Neural cell (in vitro differentiated cells): ENCODE data around the gene C2orf49. TPM values are rescaled to one million over a fixed set of nuclear protein-coding genes. Genes with fewer than 3 reads are reported as not detected.

Experiments used
- H2AFZ ChIP-seq: fragments of 200-600, 300-800 bp; sonication (generic), shearing (Covaris generic); 2 replicates; pipeline ENCODE4 v1.6.0; 2014; ENCODE audit warnings: low read depth, mild to moderate bottlenecking, antibody characterized with exemption, low read length, moderate library complexity
- H3F3A ChIP-seq: fragments of 200-600 bp; shearing (Covaris generic); 2 replicates; pipeline ENCODE4 v1.6.1; 2016; ENCODE audit warnings: mild to moderate bottlenecking, moderate library complexity, mixed read lengths, antibody characterized with exemption, low read length; ENCODE audit not compliant: insufficient read depth, poor library complexity, severe bottlenecking
- H3K27ac ChIP-seq: fragments of 200-600, 300-800 bp; sonication (generic), shearing (Covaris generic); 2 replicates; pipeline ENCODE4 v1.5.1; 2014; ENCODE audit warnings: mild to moderate bottlenecking, low read length, moderate library complexity
- H3K27me3 ChIP-seq: fragments of 300-800, 200-600 bp; sonication (generic), shearing (Covaris generic); 2 replicates; pipeline ENCODE4 v1.6.0; 2014; ENCODE audit warnings: mild to moderate bottlenecking, low read depth, low read length, moderate library complexity; ENCODE audit not compliant: insufficient read depth
- H3K36me3 ChIP-seq: fragments of 300-800, 200-600 bp; sonication (generic), shearing (Covaris generic); 2 replicates; pipeline ENCODE4 v1.5.1; 2014; ENCODE audit warnings: mild to moderate bottlenecking, antibody characterized with exemption, low read length, moderate library complexity; ENCODE audit not compliant: insufficient read depth
- H3K4me2 ChIP-seq: fragments of 300-800, 200-600 bp; sonication (generic), shearing (Covaris generic); 2 replicates; pipeline ENCODE4 v1.6.0; 2014; ENCODE audit warnings: mild to moderate bottlenecking, low read length
- H3K4me3 ChIP-seq: fragments of 300-800, 200-600 bp; sonication (generic), shearing (Covaris generic); 2 replicates; pipeline ENCODE4 v1.5.1; 2014; ENCODE audit warnings: mild to moderate bottlenecking, low read length, moderate library complexity
- H3K79me2 ChIP-seq: fragments of 200-600 bp; shearing (Covaris generic); replicated peaks from 2 replicates; pipeline ENCODE4 v1.6.0; 2014; ENCODE audit warnings: mild to moderate bottlenecking, low read length, moderate library complexity; ENCODE audit not compliant: insufficient read depth
- H3K9ac ChIP-seq: fragments of 300-800, 200-600 bp; sonication (generic), shearing (Covaris generic); 2 replicates; pipeline ENCODE4 v1.6.1; 2016; ENCODE audit warnings: mild to moderate bottlenecking, low read length, mixed read lengths
- H3K9me2 ChIP-seq: fragments of 200-600 bp; shearing (Covaris generic); 2 replicates; pipeline ENCODE4 v1.6.1; 2016; ENCODE audit warnings: mild to moderate bottlenecking, low read length, mixed read lengths; ENCODE audit not compliant: insufficient read depth
- H3K9me3 ChIP-seq: fragments of 200-600, 300-800 bp; sonication (generic), shearing (Covaris generic); 2 replicates; pipeline ENCODE4 v1.6.1; 2016; ENCODE audit warnings: mild to moderate bottlenecking, mixed run types, low read length, moderate library complexity, mixed read lengths
- H4K20me1 ChIP-seq: fragments of 200-600 bp; shearing (Covaris generic); 2 replicates; pipeline ENCODE4 v1.6.1; 2016; ENCODE audit warnings: mild to moderate bottlenecking, mixed run types; ENCODE audit not compliant: insufficient read depth
- CTCF ChIP-seq: fragments of 450-650 bp; IDR thresholded peaks from 2 replicates; pipeline ENCODE4 v1.5.1; 2014; ENCODE audit warnings: antibody characterized with exemption, mild to moderate bottlenecking, moderate library complexity; ENCODE audit not compliant: poor library complexity, severe bottlenecking
- EP300 ChIP-seq: fragments of 450-650 bp; conservative IDR thresholded peaks from 2 replicates; pipeline ENCODE4 v1.6.1; 2014; ENCODE audit warnings: antibody characterized with exemption, mild to moderate bottlenecking, moderate library complexity; ENCODE audit not compliant: poor library complexity, severe bottlenecking
- EZH2 ChIP-seq: fragments of 200-600, 300-800 bp; shearing (Covaris generic), sonication (generic); IDR thresholded peaks from 2 replicates; pipeline ENCODE4 v1.6.1; 2014; ENCODE audit warnings: antibody characterized with exemption, low read length, borderline replicate concordance, mild to moderate bottlenecking; ENCODE audit not compliant: insufficient read depth, poor library complexity, severe bottlenecking
- MXI1 ChIP-seq: fragments of 450-650 bp; conservative IDR thresholded peaks from 2 replicates; pipeline ENCODE4 v1.6.1; 2014; ENCODE audit warnings: antibody characterized with exemption, mild to moderate bottlenecking; ENCODE audit not compliant: poor library complexity, severe bottlenecking
- POLR2AphosphoS5 ChIP-seq: IDR thresholded peaks from 2 replicates; pipeline ENCODE4 v1.6.1; 2012
- RAD21 ChIP-seq: fragments of 450-650 bp; conservative IDR thresholded peaks from 2 replicates; pipeline ENCODE4 v1.6.1; 2014; ENCODE audit warnings: antibody characterized with exemption, mild to moderate bottlenecking, moderate library complexity
- REST ChIP-seq: IDR thresholded peaks from 2 replicates; pipeline ENCODE4 v1.6.1; 2012; ENCODE audit warnings: borderline replicate concordance
- SMC3 ChIP-seq: fragments of 450-650 bp; conservative IDR thresholded peaks from 2 replicates; pipeline ENCODE4 v1.6.1; 2014; ENCODE audit warnings: antibody characterized with exemption, mild to moderate bottlenecking, moderate library complexity; ENCODE audit not compliant: poor library complexity
- TAF1 ChIP-seq: IDR thresholded peaks from 2 replicates; pipeline ENCODE4 v1.6.1; 2012; ENCODE audit warnings: low read depth
- polyA plus RNA-seq: library from polyadenylated mRNA; depleted of rRNA; stranded (reverse); fragments of >200 nt; gene quantifications from 2 replicates; pipeline ENCODE4 v1.2.3, GENCODE V29; 2014

C2orf49 gene
- polyA plus RNA-seq, 1 donor from 2014 or later, result 35.6 TPM

GRCh38 chr2:105288133-105288532, 49.2 kb upstream of the C2orf49 start:
- Histone ChIP-seq H3F3A (no peaks in the 10 kb centered on the region), H3K9ac (no peak overlapping the region), H3K27me3 (no peaks in the 10 kb centered on the region), H3K79me2 (no peaks in the 10 kb centered on the region), H3K27ac (no peak overlapping the region), H3K9me3 (no peaks in the 10 kb centered on the region), H3K4me2 (no peak overlapping the region), H3K36me3 (peaks cover 8% of the 10 kb centered on the region), H3K4me3 (no peak overlapping the region), H3K9me2 (no peaks in the 10 kb centered on the region), H2AFZ (no peak overlapping the region), H4K20me1 (no peaks in the 10 kb centered on the region)
- TF ChIP-seq SMC3 (no peak), EP300 (no peak), MXI1 (no peak), POLR2AphosphoS5 (no peak), CTCF (no peak), REST (no peak), RAD21 (no peak), TAF1 (no peak), EZH2 (no peak)

- no peak for TF ChIP-seq SMC3
- no peak for TF ChIP-seq RAD21
- no peak for TF ChIP-seq POLR2AphosphoS5
- no peak for TF ChIP-seq MXI1
- no peak for TF ChIP-seq EP300
- TF ChIP-seq EZH2, result no peak
- no peak for TF ChIP-seq REST
- TF ChIP-seq CTCF, result no peak
- TF ChIP-seq TAF1, result no peak
- Histone ChIP-seq H3K9ac (no peak overlapping the region), H3K9me3 (no peaks in the 10 kb centered on the region), H3K4me3 (no peak overlapping the region), H2AFZ (no peak overlapping the region), H3K9me2 (no peaks in the 10 kb centered on the region), H3K27me3 (no peaks in the 10 kb centered on the region), H3K27ac (no peak overlapping the region), H3F3A (no peaks in the 10 kb centered on the region), H3K4me2 (no peak overlapping the region), H3K79me2 (no peaks in the 10 kb centered on the region), H4K20me1 (no peaks in the 10 kb centered on the region), H3K36me3 (peaks cover 8% of the 10 kb centered on the region)
Observed at GRCh38 chr2:105290981-105291660, 46.2 kb upstream of the C2orf49 start.
